SKM-1 (cell line): ENCODE data around the gene PNLDC1.
"Not testable (repeated sequence)": the region's sequence is repeated elsewhere in the genome, so short reads cannot be mapped to it uniquely, and the experiment has no call there.

Experiments
- DNase-seq: peaks from one replicate; lab custom pipeline; 2025; ENCODE audit not compliant: unreplicated experiment; lab: John Stamatoyannopoulos, UW

PNLDC1 gene

GRCh38 chr6:159844737-159845645 is 44.9 kb downstream of the PNLDC1 start:
- no peak for DNase-seq

DNA sequence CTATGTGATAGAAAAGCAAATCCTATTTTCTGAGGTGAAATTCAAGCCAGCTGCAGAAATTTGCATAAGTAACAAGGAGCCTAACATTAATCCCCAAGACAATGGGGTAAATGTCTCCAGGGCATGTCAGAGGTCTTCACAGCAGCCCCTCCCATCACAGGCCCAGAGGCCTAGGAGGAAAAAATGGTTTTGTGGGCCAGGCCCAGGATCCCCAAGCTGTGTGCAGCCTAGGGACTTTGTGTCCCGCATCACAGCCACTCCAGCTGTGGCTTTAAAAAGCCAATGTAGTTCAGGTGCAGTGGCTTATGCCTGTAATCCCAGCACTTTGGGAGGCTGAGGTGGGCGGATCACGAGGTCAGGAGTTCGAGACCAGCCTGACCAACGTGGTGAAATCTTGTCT is 48.5 kb downstream of the PNLDC1 start:
- not testable (repeated sequence) for DNase-seq

- DNase-seq = not testable (repeated sequence)
Observed at GRCh38 chr6:159849851-159850250, 49.8 kb downstream of the PNLDC1 start.

GRCh38 chr6:159852877-159853276 is 52.8 kb downstream of the PNLDC1 start:
- DNase-seq = no peak

DNA sequence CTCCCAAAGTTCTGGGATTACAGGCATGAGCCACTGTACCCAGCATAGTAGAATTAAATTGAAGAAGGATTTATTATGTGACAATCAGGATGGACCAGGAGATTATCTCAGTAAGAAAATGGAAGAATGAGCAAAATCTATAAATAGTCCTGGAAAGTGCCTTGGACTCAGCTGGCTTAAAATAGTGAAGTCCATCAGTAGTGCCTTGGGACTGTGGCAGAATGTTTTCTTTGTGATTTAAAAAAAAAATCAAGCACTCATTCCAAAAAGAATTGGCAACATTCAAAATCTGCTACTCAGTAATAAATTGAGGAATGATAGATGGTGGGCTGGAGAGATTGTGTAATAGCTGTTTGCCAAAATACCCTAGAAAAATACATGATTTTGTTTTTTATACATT is 53.7 kb downstream of the PNLDC1 start:
- no peak for DNase-seq

DNA sequence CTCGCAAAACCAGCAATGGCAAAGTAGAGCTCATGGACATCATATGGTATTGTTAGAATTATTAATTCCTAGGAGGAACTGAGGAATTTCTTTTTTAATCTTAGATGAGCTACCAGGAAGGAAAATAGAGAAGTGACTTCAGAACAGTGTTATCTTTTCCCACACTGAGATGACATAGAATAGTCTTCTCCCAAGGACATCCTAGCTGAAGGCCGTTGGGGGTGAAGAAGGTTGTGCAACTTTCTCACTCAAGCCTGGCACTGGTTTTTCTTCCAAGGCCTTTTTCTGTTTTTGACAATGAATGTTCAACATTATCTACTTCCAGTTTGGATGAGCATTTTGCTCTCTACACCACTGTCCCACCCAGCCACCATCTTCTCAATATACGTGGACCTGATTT is 54.9 kb downstream of the PNLDC1 start:
- DNase-seq = no peak

DNA sequence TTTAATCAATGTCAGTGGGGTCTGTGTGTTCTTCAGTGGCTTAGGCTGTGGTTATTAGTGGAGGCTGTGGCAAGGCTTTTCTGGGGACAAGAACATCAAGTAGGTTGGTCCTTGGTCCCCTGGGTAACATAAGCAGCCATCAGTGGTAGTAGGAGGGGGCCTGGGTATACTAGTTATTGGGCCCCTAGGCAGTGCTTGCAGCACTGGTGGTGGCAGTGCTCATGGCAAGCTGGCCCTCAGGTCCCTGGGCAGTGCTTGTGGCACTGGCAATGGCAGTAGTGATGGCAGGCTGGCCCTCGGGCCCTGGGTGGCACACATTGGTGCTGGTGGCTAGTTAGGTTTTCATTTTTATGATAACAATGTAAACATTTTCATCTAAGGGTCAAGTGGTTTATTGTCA is 58.2 kb downstream of the PNLDC1 start:
- no peak for DNase-seq

DNA sequence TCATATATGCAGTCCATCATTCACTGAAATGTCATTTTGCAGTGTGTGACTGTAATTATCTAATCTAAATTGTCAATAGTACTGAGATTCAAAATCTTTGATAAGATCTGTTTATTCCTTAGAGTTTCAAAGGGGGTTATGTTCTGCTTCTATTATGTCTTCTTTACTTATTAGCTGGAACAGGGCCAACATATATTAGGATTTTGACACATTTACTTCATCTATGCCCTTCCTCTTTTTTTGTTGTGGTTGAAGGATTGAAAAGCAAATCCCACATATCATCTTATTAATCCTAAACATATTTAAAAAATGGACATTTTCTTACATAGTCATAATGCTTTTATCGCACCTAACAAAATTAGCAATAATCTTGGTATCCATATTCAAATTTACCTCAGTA is 60.4 kb downstream of the PNLDC1 start:
- no peak for DNase-seq

- DNase-seq = no peak
Observed at GRCh38 chr6:159862103-159862502, 62.0 kb downstream of the PNLDC1 start.

DNA sequence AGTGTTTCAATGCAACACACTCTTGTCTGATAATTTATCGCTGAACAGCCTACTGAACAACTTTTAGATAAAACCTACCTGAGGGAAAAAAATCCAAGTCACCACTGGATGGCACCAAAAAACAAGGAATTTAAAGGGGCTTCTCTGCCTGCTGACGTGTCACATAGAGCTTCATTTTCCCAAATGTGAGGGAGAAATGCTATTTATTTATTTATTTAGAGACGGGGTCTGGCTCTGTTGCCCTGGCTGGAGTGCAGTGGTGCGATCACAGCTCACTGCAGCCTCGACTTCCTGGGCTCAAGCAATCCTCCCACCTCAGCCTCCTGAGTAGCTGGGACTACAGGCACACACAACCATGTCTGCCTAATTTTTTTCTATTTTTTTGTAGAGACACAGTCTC is 63.3 kb downstream of the PNLDC1 start:
- DNase-seq = peak; percentile 47

DNA sequence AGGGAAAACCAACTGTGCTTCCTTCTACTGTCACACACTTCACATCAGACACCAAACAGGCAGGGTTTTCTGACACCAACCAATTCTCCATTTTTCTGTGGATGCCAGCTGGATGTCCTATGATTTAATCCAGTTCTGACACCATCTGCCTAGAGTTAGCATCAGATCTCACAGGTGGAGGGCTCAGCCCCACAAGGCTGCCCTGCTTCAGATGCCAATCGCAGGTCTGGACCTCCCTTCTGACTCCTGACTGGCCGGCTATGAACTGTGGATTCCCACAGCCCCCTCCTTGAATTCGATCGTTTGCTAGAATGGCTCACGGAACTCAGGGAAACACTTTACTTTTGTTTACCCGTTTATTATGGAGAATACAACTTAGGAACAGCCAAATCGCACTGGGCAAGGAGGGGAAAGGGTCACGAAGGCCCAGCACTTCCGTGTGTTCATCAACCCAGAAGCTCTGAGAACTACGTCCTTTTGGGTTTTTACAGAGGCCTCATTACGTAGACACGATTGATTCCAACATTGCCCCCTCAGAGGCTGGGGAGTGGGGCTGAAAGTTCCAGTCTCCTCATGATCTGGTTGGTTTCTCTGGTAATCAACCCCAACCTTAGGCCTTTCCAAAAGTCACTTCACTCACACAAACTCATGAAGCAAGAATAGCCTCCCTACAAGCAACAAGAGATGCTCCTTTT is 65.3 kb downstream of the PNLDC1 start:
- no peak for DNase-seq

- DNase-seq = no peak
Observed at GRCh38 chr6:159866286-159867247, 66.5 kb downstream of the PNLDC1 start.
